HG03095 (cell line): ENCODE measurements around the gene PLXNA4.

ENCODE experiments used
- ATAC-seq: cut with Tn5 transposase; IDR thresholded peaks from one replicate; pipeline ENCODE4 v1.9.1; 2021; ENCODE audit warnings: moderate library complexity; ENCODE audit not compliant: unreplicated experiment

The PLXNA4 gene

DNA sequence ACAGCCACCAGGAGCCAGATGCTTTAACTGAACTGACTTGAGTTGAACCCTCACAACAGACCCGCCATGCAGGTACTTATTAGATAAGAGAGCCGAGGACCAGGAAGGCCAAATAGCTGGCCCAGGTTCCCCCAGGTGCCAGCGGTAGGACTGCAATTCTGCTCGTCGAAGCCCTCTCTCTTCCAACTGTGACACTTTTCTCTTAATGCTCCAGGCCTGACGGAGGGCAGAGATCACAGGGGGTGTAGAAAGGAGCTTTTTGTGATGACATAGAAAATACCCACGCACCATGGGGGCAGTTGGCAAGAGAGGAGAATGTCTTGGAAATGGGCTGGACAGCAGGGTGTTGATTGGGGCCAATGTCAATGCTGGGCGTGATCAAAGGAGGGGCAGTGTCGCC lies 208.5 kb downstream of the PLXNA4 start:
- ATAC-seq = no peak

DNA sequence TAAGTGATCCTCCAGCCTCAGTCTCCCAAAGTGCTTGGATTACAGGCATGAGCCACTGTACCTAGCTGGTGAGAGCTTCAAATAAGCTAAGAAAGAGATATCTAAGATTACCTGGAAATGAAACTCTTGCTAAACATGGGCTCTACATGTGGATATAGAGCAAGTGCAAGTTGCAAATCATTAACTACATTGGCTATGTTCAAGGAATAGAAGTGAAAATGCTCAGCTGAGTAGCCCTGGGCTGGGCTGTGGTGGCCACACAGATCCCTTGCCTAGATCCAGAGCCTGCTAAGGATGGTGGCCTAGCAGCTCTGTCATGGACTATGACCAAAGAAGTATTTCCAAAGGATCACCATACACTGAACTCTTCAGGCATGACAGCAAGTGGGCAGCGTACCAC lies 209.3 kb downstream of the PLXNA4 start:
- no peak for ATAC-seq

DNA sequence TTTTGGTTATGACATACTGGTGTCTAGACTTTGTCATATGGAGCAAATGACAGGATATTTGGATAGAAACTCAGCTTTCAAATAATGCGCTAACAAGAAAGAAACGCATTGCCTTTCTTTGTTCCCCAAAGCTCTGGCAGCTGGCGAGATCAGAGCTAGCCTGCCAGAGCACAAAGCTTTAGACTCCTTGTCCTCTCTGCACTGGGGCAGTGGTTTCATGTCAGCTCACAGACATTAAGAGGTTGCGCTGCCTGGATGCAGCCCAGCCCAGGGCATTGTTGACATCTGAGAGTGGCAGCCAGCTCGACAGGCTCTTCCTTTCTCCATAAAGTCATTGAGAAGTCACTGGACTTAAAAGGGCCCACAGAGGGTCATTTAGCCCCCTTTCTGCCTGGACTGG lies 212.0 kb downstream of the PLXNA4 start:
- ATAC-seq = no peak

DNA sequence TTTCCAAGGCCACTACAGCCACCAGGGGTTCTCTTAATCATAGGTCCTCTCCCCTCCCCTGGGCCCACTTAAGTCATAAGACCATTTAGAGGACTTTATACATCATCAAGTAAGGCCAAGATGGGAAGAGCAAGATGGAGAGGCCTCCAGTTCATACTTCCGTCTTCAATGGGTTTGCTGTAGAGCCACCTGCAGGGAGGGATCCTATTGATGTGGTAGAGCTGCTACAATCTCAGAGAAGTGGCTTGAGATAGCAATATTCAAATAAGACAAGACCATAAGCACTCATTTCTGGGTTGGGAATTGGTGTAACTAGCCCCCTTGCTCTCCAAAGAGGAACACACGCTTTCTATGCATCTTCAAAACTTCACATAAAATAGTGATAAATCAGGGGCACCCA lies 214.2 kb downstream of the PLXNA4 start:
- no peak for ATAC-seq

DNA sequence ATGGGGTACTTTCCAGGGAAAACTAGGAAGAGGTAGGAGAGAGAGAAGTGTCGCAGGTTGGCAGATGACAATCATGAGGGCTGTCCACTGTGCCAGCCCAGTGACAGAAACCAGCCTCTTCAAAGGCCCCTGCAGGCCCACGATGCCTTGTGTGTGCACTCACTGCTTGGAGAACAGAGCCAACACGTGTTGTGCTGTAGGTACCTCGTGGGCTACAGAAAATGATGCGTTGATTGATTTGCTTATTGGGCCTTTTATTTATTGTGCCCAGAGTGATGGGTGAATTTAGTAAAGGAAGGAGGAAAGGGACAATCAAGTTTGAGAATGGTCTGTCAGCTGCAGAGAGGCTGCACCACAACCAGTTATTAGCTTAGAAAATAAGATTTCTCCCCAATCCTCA lies 215.1 kb downstream of the PLXNA4 start:
- ATAC-seq = no peak

DNA sequence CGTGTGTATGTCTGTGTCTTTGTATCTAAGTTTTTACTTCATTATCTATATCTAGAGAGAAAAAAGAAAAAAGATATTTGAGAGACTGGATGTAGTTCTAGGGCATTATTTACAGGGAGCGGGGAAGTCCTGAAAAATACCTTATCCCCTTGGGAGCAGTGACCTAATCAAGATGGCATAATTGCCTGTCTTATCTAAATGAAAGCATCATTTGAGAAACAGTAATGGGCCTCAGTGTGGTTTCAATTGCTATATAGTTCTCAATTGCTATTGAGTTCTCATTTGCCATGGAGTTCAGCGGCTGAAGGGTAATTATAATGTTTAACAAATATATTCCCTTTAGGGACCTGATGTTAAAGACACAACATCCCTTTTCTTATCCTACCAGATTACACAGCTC lies 216.5 kb downstream of the PLXNA4 start:
- no peak for ATAC-seq

DNA sequence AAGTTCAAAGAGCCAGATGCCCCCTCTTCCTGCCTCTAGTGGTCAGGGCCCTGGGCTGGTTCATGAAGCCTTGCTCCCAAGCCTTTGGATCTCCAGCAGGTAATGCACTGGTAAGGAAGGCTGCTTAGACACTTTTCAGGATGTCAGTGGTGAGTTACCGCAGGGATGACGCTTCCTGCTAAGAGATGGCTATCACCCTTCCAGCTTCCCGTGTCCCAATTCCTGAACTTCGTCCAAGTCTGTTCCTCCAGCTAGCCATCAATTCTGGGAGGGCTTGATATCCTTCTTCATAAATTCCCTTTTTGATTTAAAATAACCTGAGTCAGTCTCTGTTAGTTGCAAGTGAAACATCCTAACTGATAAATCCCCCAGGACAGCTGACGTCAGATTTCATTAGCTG lies 221.2 kb downstream of the PLXNA4 start:
- no peak for ATAC-seq

DNA sequence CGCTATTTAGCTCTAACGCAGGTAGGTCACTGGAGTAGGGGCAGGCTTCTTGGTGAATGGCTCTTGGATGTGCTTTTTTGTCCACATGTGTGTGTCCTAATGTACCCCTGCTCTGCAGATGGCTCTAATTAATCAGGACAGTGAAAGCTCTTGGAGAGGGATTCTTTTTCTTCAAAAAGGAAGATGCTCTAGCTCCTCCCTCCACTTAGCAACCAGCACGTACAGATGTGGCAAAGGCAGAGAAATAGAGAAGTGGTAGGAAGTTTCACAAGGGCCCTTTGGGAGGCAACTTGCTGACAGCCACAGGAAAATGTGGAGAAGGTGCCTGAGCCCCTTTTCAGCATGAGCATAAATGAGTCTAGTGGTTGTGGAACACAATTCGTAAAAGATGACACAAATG lies 221.7 kb downstream of the PLXNA4 start:
- no peak for ATAC-seq

DNA sequence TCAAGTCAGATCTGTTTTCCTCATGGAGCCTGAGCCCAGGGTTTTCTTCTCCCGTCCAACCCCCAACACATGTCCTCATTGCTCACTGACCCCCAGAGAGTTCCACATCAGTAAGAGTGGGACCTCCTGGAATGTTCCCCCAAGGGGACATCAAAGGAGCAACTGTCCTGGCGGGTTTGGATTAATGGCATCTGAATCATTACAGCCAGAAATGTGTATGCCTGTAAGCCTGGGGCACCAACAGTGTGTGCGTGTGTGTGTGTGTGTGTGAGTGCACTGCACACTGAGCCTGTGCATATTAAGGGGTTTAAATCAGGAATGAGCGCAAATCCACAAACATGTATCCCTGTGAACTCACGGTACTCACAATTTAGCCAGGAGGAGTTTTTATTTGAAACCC lies 222.3 kb downstream of the PLXNA4 start:
- no peak for ATAC-seq

DNA sequence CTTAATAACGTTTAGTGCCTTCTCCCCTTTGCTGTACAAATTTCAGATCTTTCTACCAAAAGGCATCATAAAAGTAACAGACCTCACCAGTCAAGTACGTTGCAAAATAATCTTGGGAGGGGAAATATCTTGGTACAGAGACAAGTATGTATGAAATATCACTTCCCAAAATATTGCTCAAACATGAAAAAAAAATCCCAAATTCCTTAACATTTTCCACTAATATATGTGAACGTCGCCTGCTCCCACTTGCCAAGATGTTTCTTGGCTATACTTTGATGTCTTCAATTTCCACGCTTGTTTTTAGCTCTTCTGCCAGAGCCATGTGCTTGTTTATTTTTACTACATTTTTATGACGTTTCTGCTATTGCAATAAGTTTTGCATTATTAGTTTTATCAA lies 223.5 kb downstream of the PLXNA4 start:
- ATAC-seq = no peak

DNA sequence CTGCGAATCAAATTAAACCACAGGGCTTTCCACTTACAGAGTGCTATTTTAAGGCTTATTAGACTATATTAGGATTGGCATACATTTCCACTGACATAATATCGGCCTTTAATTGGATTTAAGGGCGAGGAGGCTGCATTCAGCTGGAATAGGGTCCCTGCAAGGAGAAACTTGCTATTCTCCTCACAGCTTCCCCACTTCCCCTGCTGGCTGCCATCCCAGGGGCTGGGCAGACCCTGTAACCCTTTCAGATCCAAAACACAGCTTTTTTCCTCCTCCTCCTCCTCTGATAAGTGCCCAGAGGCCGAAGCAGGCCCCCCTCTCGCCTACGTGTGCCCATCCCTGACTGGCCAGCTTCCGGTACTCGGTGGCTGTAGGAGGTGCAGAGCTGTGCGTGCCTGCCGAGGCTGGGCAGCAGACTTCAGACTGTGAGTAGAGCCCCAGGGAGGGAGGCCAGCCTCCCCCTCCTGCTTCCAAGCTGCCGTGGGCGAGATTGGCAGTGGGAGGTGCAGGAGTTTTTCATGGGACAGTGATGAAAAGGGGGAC lies 224.2 kb downstream of the PLXNA4 start:
- ATAC-seq = no peak

DNA sequence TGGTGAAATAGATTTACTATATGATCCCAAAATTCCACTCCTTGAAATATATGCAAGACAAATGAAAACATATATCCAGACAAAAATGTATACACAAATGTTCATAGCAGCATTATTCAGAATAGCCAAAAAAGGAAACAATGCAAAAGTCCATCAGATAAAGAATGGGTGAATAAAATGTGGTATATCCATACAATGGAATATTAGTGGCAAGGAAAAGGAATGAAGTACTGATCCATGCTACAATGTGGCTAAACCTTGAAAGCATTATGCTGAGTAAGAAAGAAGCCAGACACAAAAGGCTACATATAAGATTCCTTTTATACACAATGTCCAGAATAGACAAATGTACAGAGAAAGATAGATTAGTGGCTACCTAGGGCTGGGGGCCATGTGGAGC lies 225.5 kb downstream of the PLXNA4 start:
- no peak for ATAC-seq

DNA sequence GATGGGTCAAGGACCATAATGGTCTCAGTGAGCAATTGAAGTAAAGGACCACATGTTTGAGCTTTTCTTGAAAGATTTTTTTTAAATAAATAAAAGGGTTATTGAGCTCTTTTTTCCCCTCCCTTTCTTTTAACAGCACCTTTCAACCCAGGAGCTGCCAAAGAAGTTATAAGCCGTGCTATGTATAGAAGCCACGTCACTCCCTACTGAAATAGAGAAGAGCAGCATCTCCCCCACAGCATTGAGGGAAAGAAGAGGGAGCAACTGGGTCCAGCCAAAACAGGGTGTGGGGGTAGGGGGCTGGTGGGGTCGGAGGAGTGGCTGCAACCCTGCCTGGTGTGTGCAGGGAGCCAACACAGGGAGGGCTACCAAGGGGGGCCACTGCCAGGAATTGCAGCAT lies 227.2 kb downstream of the PLXNA4 start:
- no peak for ATAC-seq

DNA sequence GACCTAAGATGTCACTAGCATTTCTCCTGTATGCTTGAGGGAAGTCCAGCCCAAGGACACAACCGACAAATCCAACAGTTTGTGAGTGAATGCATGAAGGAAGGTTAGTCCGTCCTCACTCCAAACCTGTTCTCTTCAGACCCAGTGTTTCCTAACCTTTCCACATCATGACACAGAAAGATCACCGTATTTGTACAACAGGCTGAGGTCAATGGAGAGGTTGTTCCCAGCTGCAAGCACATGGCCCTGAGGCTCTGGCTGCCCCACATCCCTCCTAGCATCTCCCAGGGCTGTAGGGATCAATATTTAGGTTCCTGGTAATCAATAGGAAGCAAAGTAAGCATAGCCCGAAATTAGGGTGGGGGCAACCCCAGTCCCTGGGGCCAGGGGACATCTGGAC lies 227.9 kb downstream of the PLXNA4 start:
- ATAC-seq = no peak

DNA sequence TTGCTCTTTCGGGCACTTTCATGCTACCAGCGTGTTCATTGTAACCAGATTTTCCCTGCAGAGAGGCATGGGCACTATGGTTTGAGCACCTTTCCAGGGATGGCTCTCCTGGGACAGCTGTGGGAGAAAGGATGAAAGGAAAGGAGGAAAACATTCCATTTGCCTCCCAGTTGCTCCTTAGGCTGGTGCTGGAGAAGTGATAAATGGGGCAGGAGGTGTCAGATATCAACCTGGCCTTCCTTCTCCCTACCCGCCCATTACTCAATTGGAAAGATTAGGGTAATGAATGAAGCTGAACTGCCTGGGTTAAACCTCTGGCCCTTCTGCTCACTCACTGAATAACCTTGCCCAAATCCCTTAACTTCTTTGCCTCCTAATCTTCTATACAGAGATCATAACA lies 228.4 kb downstream of the PLXNA4 start:
- ATAC-seq = no peak

DNA sequence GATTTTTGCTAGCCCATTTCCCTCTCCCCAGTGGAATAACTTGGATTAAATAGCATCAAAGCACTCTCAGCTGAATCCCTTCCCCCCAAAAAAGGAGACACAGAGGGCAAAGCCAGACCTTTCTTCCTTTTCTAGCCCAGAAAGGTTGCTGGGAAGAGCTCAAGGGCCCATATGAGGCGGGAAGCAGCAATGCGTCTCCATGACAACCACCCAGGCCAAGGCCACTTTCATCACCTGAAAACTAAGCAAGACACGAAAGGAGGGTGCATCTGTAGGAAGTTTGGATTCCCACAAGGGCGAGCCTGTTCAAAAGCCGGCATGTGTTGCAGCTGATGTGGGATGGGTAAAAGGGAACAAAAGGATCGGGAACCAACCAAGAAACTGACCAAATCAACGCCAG lies 229.1 kb downstream of the PLXNA4 start:
- no peak for ATAC-seq

DNA sequence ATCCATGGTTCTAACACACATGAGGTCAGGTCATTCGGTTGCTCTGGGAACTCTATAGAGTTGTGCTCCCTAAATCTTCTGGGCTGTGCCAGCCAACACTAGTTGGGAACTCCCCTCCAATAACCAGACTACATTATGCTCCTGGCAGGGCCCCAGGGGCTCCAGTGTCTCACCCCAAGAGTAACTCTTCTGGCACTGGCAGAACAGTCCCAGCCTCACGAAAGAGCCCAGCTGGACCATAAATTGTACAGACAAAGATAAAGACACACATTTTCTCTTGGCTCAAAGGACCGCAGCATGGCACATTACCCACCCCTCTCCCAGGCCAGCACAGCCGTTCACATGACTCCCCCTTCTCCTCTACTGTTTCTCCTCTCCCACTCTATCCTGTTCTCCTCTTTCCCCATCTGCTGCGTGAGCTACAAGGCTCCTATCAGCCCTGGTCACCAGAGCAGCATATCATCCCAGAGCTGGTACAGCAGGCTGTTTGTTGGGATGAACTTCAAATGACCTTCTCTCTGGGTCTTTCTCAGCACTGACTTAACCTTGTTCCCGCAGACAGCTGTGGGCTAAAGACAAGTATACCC lies 230.6 kb downstream of the PLXNA4 start:
- ATAC-seq = no peak

DNA sequence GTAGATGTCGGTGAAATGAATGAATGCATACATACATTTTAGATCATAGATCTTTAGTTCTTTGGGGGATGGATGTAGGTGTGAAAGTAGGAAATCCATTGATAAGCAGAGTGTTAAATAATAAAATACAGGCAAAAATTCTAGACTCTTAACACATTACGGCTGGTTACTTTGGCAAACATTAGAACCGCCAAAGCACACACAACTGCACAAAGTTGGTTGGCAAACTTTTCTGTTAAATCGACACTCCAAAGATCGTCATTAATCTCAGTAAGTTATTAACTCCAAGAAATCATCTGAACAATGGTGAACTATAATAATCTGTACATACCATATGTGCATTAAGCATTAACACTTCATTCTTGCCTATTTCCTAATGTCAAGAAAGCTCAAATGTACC lies 231.2 kb downstream of the PLXNA4 start:
- ATAC-seq = no peak

DNA sequence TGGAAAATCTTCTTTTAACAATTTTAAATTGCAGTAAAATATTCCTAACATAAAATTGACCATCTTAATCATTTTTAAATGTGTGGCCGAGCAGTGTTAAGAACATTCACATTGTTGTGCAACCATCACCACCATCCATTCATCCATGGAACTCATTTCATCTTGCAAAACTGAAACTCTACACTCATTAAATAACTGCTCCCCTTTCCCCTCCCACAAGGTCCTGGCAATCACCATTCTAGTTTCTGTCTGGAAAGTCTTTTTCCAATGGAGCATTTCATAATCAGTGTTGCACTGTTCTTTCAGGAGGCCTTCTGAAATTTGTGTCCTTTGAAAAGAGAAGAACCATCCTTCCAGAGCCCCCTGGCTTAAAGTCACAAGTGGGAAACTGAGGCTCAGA lies 233.1 kb downstream of the PLXNA4 start:
- no peak for ATAC-seq

DNA sequence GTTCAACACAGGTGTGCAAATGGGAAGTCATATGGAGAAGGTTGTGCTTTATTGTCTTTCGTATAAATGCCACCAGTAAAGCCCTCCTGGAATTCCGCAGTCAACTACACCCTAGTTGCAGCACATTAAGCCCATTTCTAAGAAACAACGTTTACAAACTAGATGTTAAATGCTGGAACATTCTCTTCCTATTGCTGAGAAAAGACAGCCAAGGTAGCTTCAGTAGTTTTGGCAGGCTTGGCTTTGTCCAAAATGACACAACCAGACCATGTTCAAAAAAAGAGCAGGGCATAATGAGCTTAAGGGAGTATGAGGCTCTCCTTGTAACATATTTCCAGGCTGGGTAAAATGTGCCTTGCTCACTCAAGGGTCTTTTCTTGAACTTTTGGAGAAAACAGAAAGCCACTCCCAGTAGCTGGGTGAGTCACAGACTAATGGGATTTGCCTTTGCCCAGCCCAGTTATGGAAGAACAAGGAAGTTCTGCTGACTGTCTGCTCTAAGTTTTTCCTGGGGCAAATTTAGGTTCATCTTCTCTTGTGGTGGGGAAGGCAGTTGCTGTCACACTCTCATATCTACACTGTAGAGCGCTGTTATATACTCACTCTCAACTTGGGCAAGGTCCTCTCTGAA lies 238.7 kb downstream of the PLXNA4 start:
- ATAC-seq = no peak

DNA sequence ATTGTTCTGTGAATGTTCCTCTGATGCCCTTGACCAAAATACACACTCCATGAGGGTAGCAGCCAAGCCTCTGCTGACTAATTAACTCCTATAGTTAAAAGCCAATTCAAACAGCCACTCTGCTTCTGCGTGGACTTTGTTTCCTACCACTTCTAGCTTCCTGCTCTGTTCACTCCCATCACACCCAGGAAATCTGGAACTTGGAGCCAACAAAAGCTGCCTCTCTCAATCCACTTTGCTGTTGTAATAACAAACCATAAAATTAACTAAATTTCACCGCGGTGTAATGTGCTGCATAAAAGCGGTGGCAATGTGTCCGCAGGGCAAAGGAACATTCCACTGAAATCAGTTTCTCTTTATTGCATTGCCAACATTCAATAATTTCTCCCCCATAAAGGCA lies 239.5 kb downstream of the PLXNA4 start:
- ATAC-seq = no peak

DNA sequence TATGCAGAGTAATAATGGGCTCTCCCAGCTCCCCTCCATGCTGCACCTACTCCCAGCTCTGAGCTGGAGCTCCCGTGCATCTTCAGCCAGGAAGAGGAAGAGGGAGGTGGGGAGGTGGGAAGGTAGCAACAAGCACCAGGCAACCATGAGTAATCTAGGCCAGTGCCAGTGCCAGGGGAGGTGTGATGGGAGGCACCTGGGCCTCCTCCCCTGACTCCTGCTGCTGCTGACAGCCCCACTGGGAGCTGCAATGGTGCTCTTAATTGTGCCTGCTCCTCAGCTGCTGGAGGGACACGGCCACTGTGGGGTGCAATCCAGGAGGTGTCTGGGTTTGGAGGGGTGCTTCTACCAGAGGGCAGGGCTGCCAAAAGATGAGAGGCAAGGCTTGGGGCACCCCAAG lies 243.0 kb downstream of the PLXNA4 start:
- ATAC-seq = no peak

DNA sequence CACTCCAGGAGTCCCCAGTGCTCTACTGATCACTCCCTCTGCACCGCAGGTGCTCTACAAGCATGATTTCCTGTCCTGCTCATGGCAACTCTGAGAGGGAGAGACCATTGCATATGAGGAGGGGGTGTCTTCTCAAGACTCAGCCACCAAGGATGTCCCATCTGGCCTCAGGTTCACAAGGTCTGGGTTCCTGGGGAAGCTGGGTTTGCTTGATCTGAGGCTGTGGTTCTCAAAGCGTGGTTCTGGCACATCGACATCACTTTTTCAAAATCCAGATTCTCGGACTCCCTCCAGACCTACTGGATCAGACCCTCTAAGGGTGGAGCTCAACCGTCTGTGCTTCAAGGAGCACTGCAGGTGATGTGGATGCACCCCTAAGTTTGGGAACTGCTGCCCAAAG lies 247.5 kb downstream of the PLXNA4 start:
- ATAC-seq = no peak
